CD4-positive, alpha-beta memory T cell (primary cell): Measurements from ENCODE around the gene TGIF2. TPM values are rescaled to one million over a fixed set of nuclear protein-coding genes. Genes with fewer than 3 reads are reported as not detected.
"Not testable (repeated sequence)": the region's sequence is repeated elsewhere in the genome, so short reads cannot be mapped to it uniquely, and the experiment has no call there.

Source experiments
- CTCF ChIA-PET: fragments of 350-600 bp; sonication (Branson Sonifier 250); formaldehyde crosslinking; loops from one replicate; lab custom pipeline; 2021; ENCODE audit warnings: inconsistent platforms; ENCODE audit not compliant: partially characterized antibody; lab: Charles Lee
- POLR2A ChIA-PET: fragments of 350-600 bp; sonication (Branson Sonifier 250); formaldehyde crosslinking; loops from one replicate; lab custom pipeline; 2021; ENCODE audit not compliant: partially characterized antibody; lab: Charles Lee
- DNase-seq, 5 donors: peaks; one replicate each; pipeline versions ENCODE4 v3.0.0 to v3.0.0-alpha.2; 2020 to 2022; ENCODE audit warnings: mixed read lengths in 1 of 5
- H3K27ac ChIP-seq: one replicate; pipeline ENCODE4 v1.7.0; 2013; ENCODE audit warnings: low read depth, low read length
- H3K27me3 ChIP-seq: 2 replicates; pipeline ENCODE4 v1.7.0; 2013; ENCODE audit warnings: mild to moderate bottlenecking, low read length, moderate library complexity; ENCODE audit not compliant: insufficient read depth
- H3K36me3 ChIP-seq: 2 replicates; pipeline ENCODE4 v1.7.0; 2013; ENCODE audit warnings: mild to moderate bottlenecking, low read length, moderate library complexity; ENCODE audit not compliant: insufficient read depth
- H3K4me1 ChIP-seq: 2 replicates; pipeline ENCODE4 v1.7.0; 2013; ENCODE audit warnings: mild to moderate bottlenecking, low read length, moderate library complexity; ENCODE audit not compliant: insufficient read depth
- H3K4me3 ChIP-seq, 2 donors: one replicate each; pipeline ENCODE4 v1.7.0; 2013; ENCODE audit warnings: low read length in 2 of 2, mild to moderate bottlenecking in 1 of 2
- H3K9me3 ChIP-seq, 2 donors: one replicate each; pipeline ENCODE4 v1.7.0; 2013; ENCODE audit warnings: low read length in 2 of 2, control low read depth in 1 of 2; ENCODE audit not compliant: control insufficient read depth in 1 of 2
- H3K27ac Mint-ChIP-seq, 7 donors: one replicate each; pipeline ENCODE4 v1.8.0; 2020 to 2021; ENCODE audit warnings: mixed read lengths in 7 of 7, mild to moderate bottlenecking in 6 of 7, inconsistent platforms in 3 of 7, moderate library complexity in 3 of 7
- H3K27me3 Mint-ChIP-seq, 2 donors: one replicate each; pipeline ENCODE4 v1.8.0; 2020 to 2021; ENCODE audit warnings: mixed read lengths in 2 of 2
- H3K36me3 Mint-ChIP-seq, 2 donors: one replicate each; pipeline ENCODE4 v1.8.0; 2020 to 2021; ENCODE audit warnings: mixed read lengths in 2 of 2, inconsistent platforms in 1 of 2, mild to moderate bottlenecking in 1 of 2
- H3K4me1 Mint-ChIP-seq, 4 donors: one replicate each; pipeline ENCODE4 v1.8.0; 2020 to 2021; ENCODE audit warnings: mixed read lengths in 4 of 4, mild to moderate bottlenecking in 1 of 4
- H3K4me3 Mint-ChIP-seq, 8 donors: one replicate each; pipeline ENCODE4 v1.8.0; 2020 to 2021; ENCODE audit warnings: mixed read lengths in 8 of 8, mild to moderate bottlenecking in 7 of 8, moderate library complexity in 6 of 8, inconsistent platforms in 3 of 8
- H3K9me3 Mint-ChIP-seq, 8 donors: one replicate each; pipeline ENCODE4 v1.8.0; 2020 to 2021; ENCODE audit warnings: mixed read lengths in 8 of 8, mild to moderate bottlenecking in 5 of 8, inconsistent platforms in 3 of 8, moderate library complexity in 1 of 8
- intact Hi-C: fragments of 100-400 bp; cut with micrococcal nuclease; formaldehyde crosslinking; loops from one replicate; pipeline ENCODE4 v1.15.1; 2023
- polyA plus RNA-seq, 2 donors: library from polyadenylated mRNA; unstranded; fragments of 300-500 nt; fragmentation: Illumina TruSeq; gene quantifications; one replicate each; pipeline ENCODE4 v1.2.3, GENCODE V29; 2021
- total RNA-seq, 2 experiments: library from RNA; stranded (reverse); gene quantifications; one replicate each; pipeline ENCODE4 v1.2.3, GENCODE V29; 2021

TGIF2 gene
- total and polyA plus RNA-seq, 4 experiments from 2014 or later = 19.2 to 35.0 (median 28.2) TPM

- peak overlapping the region in 1 of 7 donors; percentile 4 for H3K27ac Mint-ChIP-seq
- intact Hi-C loops = no loop called here
- no peaks in the 10 kb centered on the region for H3K27me3 Mint-ChIP-seq
- peaks cover 0 to 4% of the 10 kb centered on the region in 2 donors for H3K9me3 ChIP-seq
- no peaks in the 10 kb centered on the region for H3K36me3 ChIP-seq
- peaks cover 0 to 6% (median 2%) of the 10 kb centered on the region in 8 donors for H3K9me3 Mint-ChIP-seq
- H3K27ac ChIP-seq = no peak overlapping the region
- H3K4me3 Mint-ChIP-seq = no peak overlapping the region
- ChIA-PET CTCF (no interaction called here), POLR2A (no interaction called here)
- no peak for DNase-seq
- H3K27me3 ChIP-seq = no peaks in the 10 kb centered on the region
- peaks cover 2 to 8% (median 5%) of the 10 kb centered on the region in 4 donors for H3K4me1 Mint-ChIP-seq
- H3K36me3 Mint-ChIP-seq = no peaks in the 10 kb centered on the region
- H3K4me3 ChIP-seq = no peak overlapping the region
- no peaks in the 10 kb centered on the region for H3K4me1 ChIP-seq
Measured at GRCh38 chr20:36563374-36563773, 10.0 kb upstream of the TGIF2 start.

DNA sequence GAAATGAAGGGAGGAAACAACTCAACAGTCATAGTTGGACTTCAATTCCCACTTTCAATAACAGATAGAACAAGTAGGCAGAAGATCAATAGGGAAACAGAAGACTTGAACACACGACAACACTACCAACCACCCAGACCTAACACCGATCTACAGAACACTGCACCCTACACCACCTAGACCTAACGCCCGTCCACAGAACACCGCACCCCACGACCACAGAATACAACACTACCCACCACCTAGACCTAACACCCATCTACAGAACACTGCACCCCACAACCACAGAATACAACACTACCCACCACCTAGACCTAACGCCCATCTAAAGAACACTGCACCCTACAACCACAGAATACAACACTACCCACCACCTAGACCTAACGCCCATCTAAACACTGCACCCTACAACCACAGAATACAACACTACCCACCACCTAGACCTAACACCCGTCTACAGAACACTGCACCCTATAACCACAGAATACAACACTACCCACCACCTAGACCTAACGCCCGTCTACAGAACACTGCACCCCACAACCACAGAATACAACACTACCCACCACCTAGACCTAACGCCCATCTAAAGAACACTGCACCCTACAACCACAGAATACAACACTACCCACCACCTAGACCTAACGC is 9.2 kb upstream of the TGIF2 start:
- POLR2A ChIA-PET, H3K4me1 ChIP-seq, H3K27ac ChIP-seq, H3K36me3 Mint-ChIP-seq, H3K36me3 ChIP-seq, H3K4me3 ChIP-seq, DNase-seq, H3K9me3 Mint-ChIP-seq, intact Hi-C loops, CTCF ChIA-PET, H3K4me1 Mint-ChIP-seq, H3K27me3 ChIP-seq, H3K9me3 ChIP-seq, H3K27me3 Mint-ChIP-seq: not testable (repeated sequence)
- H3K27ac Mint-ChIP-seq = peak overlapping the region in 3 of 7 donors; percentile 18 to 76 (median 23)
- peak overlapping the region in 1 of 8 donors; percentile 8 for H3K4me3 Mint-ChIP-seq

- H3K9me3 ChIP-seq, H3K27ac ChIP-seq, H3K36me3 ChIP-seq, H3K27me3 ChIP-seq, H3K27me3 Mint-ChIP-seq, CTCF ChIA-PET, H3K4me3 ChIP-seq, H3K4me1 Mint-ChIP-seq, H3K36me3 Mint-ChIP-seq, POLR2A ChIA-PET, H3K4me1 ChIP-seq, intact Hi-C loops, H3K9me3 Mint-ChIP-seq: not testable (repeated sequence)
- Mint-ChIP-seq H3K27ac (peak overlapping the region in 3 of 7 donors; percentile 30 to 58 (median 30)), H3K4me3 (peak overlapping the region in 1 of 8 donors; percentile 60)
- peak in 1 of 5 donors; percentile 24 for DNase-seq
Measured at GRCh38 chr20:36564726-36565121, 8.7 kb upstream of the TGIF2 start.

- ChIA-PET POLR2A (no interaction called here), CTCF (no interaction called here)
- Mint-ChIP-seq H3K36me3 (no peaks in the 10 kb centered on the region), H3K27me3 (no peaks in the 10 kb centered on the region), H3K4me3 (no peak overlapping the region), H3K27ac (peak overlapping the region in 1 of 7 donors; percentile 35), H3K4me1 (peaks cover 2 to 9% (median 7%) of the 10 kb centered on the region in 4 donors), H3K9me3 (peaks cover 0 to 6% (median 2%) of the 10 kb centered on the region in 8 donors)
- H3K27ac ChIP-seq = no peak overlapping the region
- intact Hi-C loops = no loop called here
- H3K9me3 ChIP-seq = peaks cover 0 to 4% of the 10 kb centered on the region in 2 donors
- H3K4me1 ChIP-seq = no peaks in the 10 kb centered on the region
- H3K36me3 ChIP-seq = no peaks in the 10 kb centered on the region
- DNase-seq = no peak
- H3K4me3 ChIP-seq = no peak overlapping the region
- H3K27me3 ChIP-seq = no peaks in the 10 kb centered on the region
Measured at GRCh38 chr20:36565520-36565919, 7.9 kb upstream of the TGIF2 start.

DNA sequence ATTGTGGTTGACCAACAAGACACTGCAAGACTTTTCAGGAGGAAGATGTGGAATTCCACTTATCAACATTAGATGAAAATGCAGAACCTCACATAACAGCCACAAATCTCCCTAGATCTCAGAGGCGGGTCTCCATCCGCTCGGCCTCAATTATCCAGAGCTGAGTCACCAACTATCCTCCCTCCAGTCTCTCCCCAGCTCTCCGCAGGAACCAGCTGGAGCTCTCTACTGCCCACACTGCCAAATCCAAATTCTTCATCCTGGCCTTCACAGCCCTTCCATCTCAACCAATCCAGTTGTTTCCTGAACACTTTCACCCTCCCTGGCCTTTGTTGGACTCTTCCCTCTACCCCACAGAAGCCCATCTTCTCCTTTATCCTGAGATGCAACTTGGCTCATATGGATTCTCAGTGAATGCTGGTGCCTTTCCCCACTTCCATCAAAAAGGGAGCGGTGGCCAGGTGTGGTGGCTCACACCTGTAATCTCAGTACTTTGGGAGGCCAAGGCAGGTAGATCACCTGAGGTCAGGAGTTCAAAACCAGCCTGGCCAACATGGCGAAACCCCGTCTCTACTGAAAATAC is 3.5 kb upstream of the TGIF2 start:
- POLR2A ChIA-PET = interaction anchor here (10.7 kb wide), 1 partner anchor 22 kb away, joined by 202 read pairs; no protein-coding TSS in a partner anchor
- Mint-ChIP-seq H3K4me3 (no peak overlapping the region), H3K27me3 (no peaks in the 10 kb centered on the region), H3K27ac (peak overlapping the region; percentile 24 to 95 (median 81)), H3K36me3 (peaks cover 0 to 6% of the 10 kb centered on the region in 2 donors), H3K4me1 (peaks cover 8 to 29% (median 16%) of the 10 kb centered on the region in 4 donors), H3K9me3 (peaks cover 0 to 6% (median 2%) of the 10 kb centered on the region in 8 donors)
- intact Hi-C loops = loop anchor here (10.0 kb wide), 1 partner anchor 615 kb away; the partner anchor contains the start of gene SCAND1
- Histone ChIP-seq H3K27ac (no peak overlapping the region), H3K9me3 (peaks cover 0 to 4% of the 10 kb centered on the region in 2 donors), H3K36me3 (no peaks in the 10 kb centered on the region), H3K4me1 (peaks cover 17% of the 10 kb centered on the region), H3K27me3 (no peaks in the 10 kb centered on the region), H3K4me3 (no peak overlapping the region)
- no peak for DNase-seq
- CTCF ChIA-PET = interaction anchor here (2.1 kb wide), 1 partner anchor 12 kb away, joined by 9 read pairs; no protein-coding TSS in a partner anchor

DNA sequence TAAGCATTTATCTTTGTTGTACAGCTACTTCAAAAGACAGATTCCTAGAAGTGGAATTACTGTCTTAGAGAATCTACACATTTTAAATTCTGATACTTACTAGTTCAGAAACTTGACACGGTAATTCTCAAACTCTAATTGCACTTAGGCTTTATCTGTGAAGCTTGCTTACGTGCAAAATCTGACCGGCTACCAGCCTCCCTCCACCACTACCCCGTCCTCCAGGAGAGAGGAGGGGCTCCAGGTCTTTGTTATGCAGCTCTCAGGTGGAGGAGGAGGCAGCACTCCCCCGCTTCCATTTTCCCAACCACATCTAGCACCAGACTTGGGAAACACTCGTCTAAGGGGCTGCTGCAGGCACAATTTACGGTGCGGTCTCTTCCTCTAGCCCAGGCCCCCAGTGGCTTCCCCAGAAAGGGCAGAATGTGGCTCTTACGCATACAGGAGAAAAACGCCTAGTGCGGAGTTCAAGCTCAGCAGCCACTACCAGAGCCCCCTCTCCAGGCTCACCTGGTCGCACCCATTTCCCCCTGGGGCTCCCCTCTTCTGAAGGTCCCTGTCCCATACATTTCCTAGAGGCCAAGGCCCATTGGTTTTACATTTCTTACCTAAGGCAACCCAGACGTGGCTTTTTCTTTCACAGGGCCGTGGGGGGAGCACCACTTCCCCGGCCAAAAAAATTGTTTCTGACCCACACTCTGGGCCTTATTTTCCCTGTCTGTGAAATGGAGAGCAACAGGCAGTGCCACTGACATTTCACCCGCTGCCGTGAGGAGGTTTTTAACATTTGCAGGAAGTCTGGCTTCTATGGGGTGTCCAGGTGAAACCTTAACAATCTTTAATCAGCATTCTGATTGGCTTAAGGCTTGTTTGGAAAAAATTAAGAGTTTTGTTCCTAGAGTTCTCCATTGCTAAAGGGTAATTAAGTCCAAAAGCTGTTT is 1.6 kb upstream of the TGIF2 start:
- peak overlapping the region in 6 of 8 donors; percentile 85 to 95 (median 87) for H3K4me3 Mint-ChIP-seq
- peaks cover 24 to 46% (median 30%) of the 10 kb centered on the region in 4 donors for H3K4me1 Mint-ChIP-seq
- no peaks in the 10 kb centered on the region for H3K9me3 ChIP-seq
- POLR2A ChIA-PET = interaction anchor here (1.1 to 10.7 kb wide), 5 partner anchors 10 to 74 kb away, joined by 3 to 202 read pairs (median 10); partner anchors contain the start of genes RAB5IF and SLA2
- H3K36me3 ChIP-seq = no peaks in the 10 kb centered on the region
- H3K27ac Mint-ChIP-seq = peak overlapping the region; percentile 95 to 99 (median 99)
- no peak for DNase-seq
- peaks cover 0 to 4% (median 0%) of the 10 kb centered on the region in 8 donors for H3K9me3 Mint-ChIP-seq
- no peaks in the 10 kb centered on the region for H3K27me3 ChIP-seq
- CTCF ChIA-PET = interaction anchor here (0.6 to 11.4 kb wide), 6 partner anchors 14 to 174 kb away, joined by 3 to 132 read pairs (median 6); partner anchors contain the start of genes NDRG3 and RAB5IF
- no peaks in the 10 kb centered on the region for H3K27me3 Mint-ChIP-seq
- intact Hi-C loops = loop anchor here (2.0 to 10.0 kb wide), 2 partner anchors 109 to 617 kb away; partner anchors contain the start of gene SCAND1
- peak overlapping the region; percentile 100 for H3K27ac ChIP-seq
- H3K4me3 ChIP-seq = no peak overlapping the region
- H3K4me1 ChIP-seq = peaks cover 35% of the 10 kb centered on the region
- peaks cover 0 to 15% of the 10 kb centered on the region in 2 donors for H3K36me3 Mint-ChIP-seq
